Mucosa of rectum (tissue), 2 donors: Measurements from ENCODE around the gene C10orf90.

ENCODE experiments used
- H3K27ac ChIP-seq, 2 donors: one replicate each; pipeline ENCODE4 v1.7.0; 2013; ENCODE audit warnings: inconsistent platforms in 2 of 2, low read depth in 2 of 2, low read length in 2 of 2
- H3K27me3 ChIP-seq, 2 donors: one replicate each; pipeline ENCODE4 v1.7.0; 2013; ENCODE audit warnings: low read length in 2 of 2; ENCODE audit not compliant: control insufficient read depth in 2 of 2, insufficient read depth in 2 of 2
- H3K36me3 ChIP-seq, 2 donors: one replicate each; pipeline ENCODE4 v1.7.0; 2013; ENCODE audit warnings: low read length in 2 of 2; ENCODE audit not compliant: control insufficient read depth in 2 of 2, insufficient read depth in 2 of 2
- H3K4me1 ChIP-seq, 2 donors: one replicate each; pipeline ENCODE4 v1.7.0; 2013; ENCODE audit warnings: low read length in 2 of 2, mild to moderate bottlenecking in 1 of 2; ENCODE audit not compliant: control insufficient read depth in 2 of 2, insufficient read depth in 2 of 2
- H3K4me3 ChIP-seq, 2 donors: one replicate each; pipeline ENCODE4 v1.7.0; 2013; ENCODE audit warnings: low read length in 2 of 2
- H3K9ac ChIP-seq, 2 donors: one replicate each; pipeline ENCODE4 v1.7.0; 2013; ENCODE audit warnings: low read length in 2 of 2, low read depth in 1 of 2, mild to moderate bottlenecking in 1 of 2
- H3K9me3 ChIP-seq, 2 donors: one replicate each; pipeline ENCODE4 v1.7.0; 2013; ENCODE audit warnings: low read length in 2 of 2; ENCODE audit not compliant: control insufficient read depth in 2 of 2
- donor health status: healthy.
- donor health status: Normal muscosa, but diverticular disease.

The C10orf90 gene

GRCh38 chr10:126670056-126670894 is at the start of gene C10orf90:
TSS of gene C10orf90 (minus strand) at chr10:126670693. CDS start at chr10:126670480, 213 bp downstream.
- Histone ChIP-seq H3K4me3 (no peak within 1 kb of the TSS), H3K36me3 (no peaks in the 10 kb centered on the region), H3K9me3 (no peaks in the 10 kb centered on the region), H3K4me1 (no peaks in the 10 kb centered on the region), H3K27me3 (no peaks in the 10 kb centered on the region), H3K27ac (no peak within 1 kb of the TSS), H3K9ac (no peak within 1 kb of the TSS)

- Histone ChIP-seq H3K9me3 (no peaks in the 10 kb centered on the region), H3K36me3 (no peaks in the 10 kb centered on the region), H3K9ac (no peak overlapping the region), H3K27me3 (no peaks in the 10 kb centered on the region), H3K27ac (no peak overlapping the region), H3K4me3 (no peak overlapping the region), H3K4me1 (no peaks in the 10 kb centered on the region)
These were observed 45.9 kb upstream of the C10orf90 start for GRCh38 chr10:126716366-126716765.

- Histone ChIP-seq H3K27ac (no peak overlapping the region), H3K9me3 (no peaks in the 10 kb centered on the region), H3K36me3 (no peaks in the 10 kb centered on the region), H3K4me1 (no peaks in the 10 kb centered on the region), H3K27me3 (no peaks in the 10 kb centered on the region), H3K4me3 (no peak overlapping the region), H3K9ac (no peak overlapping the region)
These were observed 43.1 kb upstream of the C10orf90 start for GRCh38 chr10:126713594-126713993.

- Histone ChIP-seq H3K27me3 (no peaks in the 10 kb centered on the region), H3K9ac (no peak overlapping the region), H3K36me3 (no peaks in the 10 kb centered on the region), H3K27ac (no peak overlapping the region), H3K4me1 (no peaks in the 10 kb centered on the region), H3K9me3 (no peaks in the 10 kb centered on the region), H3K4me3 (no peak overlapping the region)
These were observed 42.2 kb upstream of the C10orf90 start for GRCh38 chr10:126712681-126713080.

GRCh38 chr10:126705951-126706565 is 35.6 kb upstream of the C10orf90 start:
- Histone ChIP-seq H3K9me3 (no peaks in the 10 kb centered on the region), H3K36me3 (no peaks in the 10 kb centered on the region), H3K9ac (no peak overlapping the region), H3K4me3 (no peak overlapping the region), H3K4me1 (no peaks in the 10 kb centered on the region), H3K27me3 (no peaks in the 10 kb centered on the region), H3K27ac (no peak overlapping the region)

GRCh38 chr10:126705131-126705530 is 34.6 kb upstream of the C10orf90 start:
- H3K27me3 ChIP-seq, result no peaks in the 10 kb centered on the region
- H3K4me3 ChIP-seq, result no peak overlapping the region
- H3K27ac ChIP-seq, result no peak overlapping the region
- H3K36me3 ChIP-seq, result no peaks in the 10 kb centered on the region
- H3K9ac ChIP-seq, result no peak overlapping the region
- H3K4me1 ChIP-seq, result no peaks in the 10 kb centered on the region
- no peaks in the 10 kb centered on the region for H3K9me3 ChIP-seq

GRCh38 chr10:126704649-126705048 is 34.2 kb upstream of the C10orf90 start:
- H3K36me3 ChIP-seq, result no peaks in the 10 kb centered on the region
- no peak overlapping the region for H3K4me3 ChIP-seq
- H3K27ac ChIP-seq, result no peak overlapping the region
- H3K9me3 ChIP-seq, result no peaks in the 10 kb centered on the region
- no peaks in the 10 kb centered on the region for H3K27me3 ChIP-seq
- H3K4me1 ChIP-seq, result no peaks in the 10 kb centered on the region
- no peak overlapping the region for H3K9ac ChIP-seq

GRCh38 chr10:126702181-126702580 is 31.7 kb upstream of the C10orf90 start:
- H3K27ac ChIP-seq, result no peak overlapping the region
- no peak overlapping the region for H3K4me3 ChIP-seq
- no peaks in the 10 kb centered on the region for H3K36me3 ChIP-seq

GRCh38 chr10:126701526-126701925 is 31.0 kb upstream of the C10orf90 start:
- Histone ChIP-seq H3K27me3 (no peaks in the 10 kb centered on the region), H3K9me3 (no peaks in the 10 kb centered on the region), H3K9ac (no peak overlapping the region), H3K4me3 (no peak overlapping the region), H3K4me1 (no peaks in the 10 kb centered on the region), H3K36me3 (no peaks in the 10 kb centered on the region), H3K27ac (no peak overlapping the region)

More at GRCh38 chr10:126702181-126702580, 31.7 kb upstream of the C10orf90 start:
- H3K4me1 ChIP-seq, result no peaks in the 10 kb centered on the region
- no peak overlapping the region for H3K9ac ChIP-seq
- no peaks in the 10 kb centered on the region for H3K27me3 ChIP-seq
- no peaks in the 10 kb centered on the region for H3K9me3 ChIP-seq

GRCh38 chr10:126696684-126697083 is 26.2 kb upstream of the C10orf90 start:
- no peaks in the 10 kb centered on the region for H3K36me3 ChIP-seq
- H3K9me3 ChIP-seq, result no peaks in the 10 kb centered on the region
- no peak overlapping the region for H3K27ac ChIP-seq
- H3K4me1 ChIP-seq, result no peaks in the 10 kb centered on the region
- no peak overlapping the region for H3K9ac ChIP-seq
- no peaks in the 10 kb centered on the region for H3K27me3 ChIP-seq
- no peak overlapping the region for H3K4me3 ChIP-seq
